ENCODE results near the gene KCNQ1.

DNA sequence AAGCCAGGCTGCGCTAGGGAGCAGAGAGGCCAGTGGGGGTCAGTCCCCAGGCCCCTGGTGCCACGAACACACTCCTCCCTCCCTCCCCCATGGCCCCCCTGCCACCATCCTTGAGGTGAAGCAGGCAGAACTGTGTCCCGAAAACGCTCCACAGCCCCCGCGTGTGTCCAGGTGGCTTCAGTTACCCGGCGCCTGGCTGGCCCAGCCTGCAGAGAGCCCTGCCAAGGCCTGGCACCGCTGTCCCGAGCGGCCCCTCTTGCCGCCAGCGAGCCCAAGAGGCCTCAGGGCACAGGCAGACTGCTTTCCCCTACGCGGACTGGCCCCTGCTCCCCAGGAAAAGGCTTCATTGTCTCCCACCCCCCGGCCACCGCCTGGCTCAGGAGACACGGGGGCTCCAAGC is 413.1 kb downstream of the KCNQ1 start:
- TF ChIP-seq, protein P1, sequence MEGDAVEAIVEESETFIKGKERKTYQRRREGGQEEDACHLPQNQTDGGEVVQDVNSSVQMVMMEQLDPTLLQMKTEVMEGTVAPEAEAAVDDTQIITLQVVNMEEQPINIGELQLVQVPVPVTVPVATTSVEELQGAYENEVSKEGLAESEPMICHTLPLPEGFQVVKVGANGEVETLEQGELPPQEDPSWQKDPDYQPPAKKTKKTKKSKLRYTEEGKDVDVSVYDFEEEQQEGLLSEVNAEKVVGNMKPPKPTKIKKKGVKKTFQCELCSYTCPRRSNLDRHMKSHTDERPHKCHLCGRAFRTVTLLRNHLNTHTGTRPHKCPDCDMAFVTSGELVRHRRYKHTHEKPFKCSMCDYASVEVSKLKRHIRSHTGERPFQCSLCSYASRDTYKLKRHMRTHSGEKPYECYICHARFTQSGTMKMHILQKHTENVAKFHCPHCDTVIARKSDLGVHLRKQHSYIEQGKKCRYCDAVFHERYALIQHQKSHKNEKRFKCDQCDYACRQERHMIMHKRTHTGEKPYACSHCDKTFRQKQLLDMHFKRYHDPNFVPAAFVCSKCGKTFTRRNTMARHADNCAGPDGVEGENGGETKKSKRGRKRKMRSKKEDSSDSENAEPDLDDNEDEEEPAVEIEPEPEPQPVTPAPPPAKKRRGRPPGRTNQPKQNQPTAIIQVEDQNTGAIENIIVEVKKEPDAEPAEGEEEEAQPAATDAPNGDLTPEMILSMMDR (optimal IDR thresholded peaks at IDR 0.05 in 1 of 3, IDR thresholded peaks at IDR 0.05 in 1 of 3, conservative IDR thresholded peaks at IDR 0.05 in 1 of 3; ENCODE audit: extremely low read depth in 1 of 3, insufficient read depth in 2 of 3, low read length in 3 of 3) = no peak
- TF ChIP-seq EZH2 (IDR thresholded peaks at IDR 0.05; ENCODE audit: low read length) = no peak

Data from keratinocyte (primary cell).